Lower lobe of right lung (tissue), 2 donors: Measurements from ENCODE around the gene TAGLN2. TPM values are rescaled to one million over a fixed set of nuclear protein-coding genes. Genes with fewer than 3 reads are reported as not detected.

Source experiments
- ATAC-seq, 2 donors: fragments of 200-7000 bp; cut with Tn5 transposase; one replicate each; pipeline ENCODE4 v1.9.1; 2020 to 2022; ENCODE audit warnings: mild to moderate bottlenecking in 2 of 2, moderate library complexity in 2 of 2
- DNase-seq: peaks from one replicate; pipeline ENCODE4 v3.0.0-alpha.2; 2020
- H3K27ac ChIP-seq: fragments of 200-600 bp; one replicate; pipeline ENCODE4 v1.8.0; 2022
- H3K27me3 ChIP-seq: fragments of 200-600 bp; one replicate; pipeline ENCODE4 v1.8.0; 2022; ENCODE audit warnings: low read depth
- H3K36me3 ChIP-seq: fragments of 200-600 bp; one replicate; pipeline ENCODE4 v1.8.0; 2022; ENCODE audit warnings: mild to moderate bottlenecking
- H3K4me1 ChIP-seq: fragments of 200-600 bp; one replicate; pipeline ENCODE4 v1.8.0; 2022
- H3K4me3 ChIP-seq: fragments of 200-600 bp; one replicate; pipeline ENCODE4 v1.8.0; 2022; ENCODE audit warnings: mild to moderate bottlenecking
- H3K9me3 ChIP-seq: fragments of 200-600 bp; one replicate; pipeline ENCODE4 v1.8.0; 2022
- intact Hi-C: fragments of 100-400 bp; cut with DNase I; formaldehyde crosslinking; loops from one replicate; pipeline ENCODE4 v1.11.0; 2022
- total RNA-seq: library from RNA; stranded (reverse); fragmentation: NEBNext Ultra II Directional; extraction: Animal tissue kit (Norgen Biotek cat#: 25700); gene quantifications from one replicate; pipeline ENCODE4 v1.2.1, GENCODE V29; 2021
- TF ChIP-seq, protein P1 (sequence below): fragments of 200-600 bp; IDR thresholded peaks from one replicate; pipeline ENCODE4 v1.8.0; 2022; ENCODE audit warnings: antibody characterized with exemption, mild to moderate bottlenecking
- donor health status: DM: no; HTN: yes; CAD: no; lungs with severe emphysema.

The TAGLN2 gene
- total RNA-seq, 1 donor from 2014 or later = 451 TPM

DNA sequence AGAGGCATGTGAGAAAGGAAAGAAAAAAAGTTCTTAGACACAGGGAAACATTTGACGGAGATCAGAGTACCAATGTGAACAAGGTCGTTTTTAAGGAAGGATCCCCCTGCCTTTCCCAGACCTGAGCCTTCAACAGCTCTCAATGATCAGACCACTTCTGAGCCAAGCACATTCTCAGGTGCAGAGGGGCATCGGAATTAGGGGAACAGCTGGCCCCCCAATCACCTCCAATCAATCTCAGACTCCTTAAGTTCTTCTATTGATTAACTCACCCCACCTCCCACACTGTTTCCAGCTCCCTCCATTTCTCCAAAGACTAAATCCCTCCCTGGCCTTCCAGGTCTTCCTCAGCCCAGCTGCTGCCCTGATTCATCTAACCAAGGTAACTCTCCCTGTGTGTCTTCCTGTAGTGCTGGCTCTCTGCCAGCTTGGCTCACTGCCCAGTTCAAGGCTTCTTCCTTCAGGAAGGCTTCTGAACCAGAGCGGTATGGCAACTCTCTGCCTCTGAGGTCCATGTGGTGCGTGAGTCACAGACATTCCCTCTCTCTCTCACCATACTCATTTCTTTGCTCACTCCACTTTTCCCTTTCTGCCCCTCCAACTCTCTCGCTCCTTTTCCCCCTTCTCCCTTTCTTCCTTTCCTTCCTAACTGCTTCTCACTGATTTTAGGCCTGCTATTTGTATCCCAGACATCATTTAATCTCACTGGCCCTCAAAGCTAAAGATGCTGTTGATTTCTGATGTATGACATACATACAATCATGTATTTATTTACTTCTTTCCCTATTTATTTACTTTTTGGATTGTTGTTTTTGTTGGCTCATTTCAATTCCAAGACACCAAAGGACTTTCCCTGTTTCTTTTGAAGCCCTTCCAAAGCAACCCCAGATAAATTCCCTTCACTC is 43.4 kb downstream of the TAGLN2 start:
- peak; percentile 49 to 62 for ATAC-seq
- TF ChIP-seq, protein P1, sequence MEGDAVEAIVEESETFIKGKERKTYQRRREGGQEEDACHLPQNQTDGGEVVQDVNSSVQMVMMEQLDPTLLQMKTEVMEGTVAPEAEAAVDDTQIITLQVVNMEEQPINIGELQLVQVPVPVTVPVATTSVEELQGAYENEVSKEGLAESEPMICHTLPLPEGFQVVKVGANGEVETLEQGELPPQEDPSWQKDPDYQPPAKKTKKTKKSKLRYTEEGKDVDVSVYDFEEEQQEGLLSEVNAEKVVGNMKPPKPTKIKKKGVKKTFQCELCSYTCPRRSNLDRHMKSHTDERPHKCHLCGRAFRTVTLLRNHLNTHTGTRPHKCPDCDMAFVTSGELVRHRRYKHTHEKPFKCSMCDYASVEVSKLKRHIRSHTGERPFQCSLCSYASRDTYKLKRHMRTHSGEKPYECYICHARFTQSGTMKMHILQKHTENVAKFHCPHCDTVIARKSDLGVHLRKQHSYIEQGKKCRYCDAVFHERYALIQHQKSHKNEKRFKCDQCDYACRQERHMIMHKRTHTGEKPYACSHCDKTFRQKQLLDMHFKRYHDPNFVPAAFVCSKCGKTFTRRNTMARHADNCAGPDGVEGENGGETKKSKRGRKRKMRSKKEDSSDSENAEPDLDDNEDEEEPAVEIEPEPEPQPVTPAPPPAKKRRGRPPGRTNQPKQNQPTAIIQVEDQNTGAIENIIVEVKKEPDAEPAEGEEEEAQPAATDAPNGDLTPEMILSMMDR = no peak

DNA sequence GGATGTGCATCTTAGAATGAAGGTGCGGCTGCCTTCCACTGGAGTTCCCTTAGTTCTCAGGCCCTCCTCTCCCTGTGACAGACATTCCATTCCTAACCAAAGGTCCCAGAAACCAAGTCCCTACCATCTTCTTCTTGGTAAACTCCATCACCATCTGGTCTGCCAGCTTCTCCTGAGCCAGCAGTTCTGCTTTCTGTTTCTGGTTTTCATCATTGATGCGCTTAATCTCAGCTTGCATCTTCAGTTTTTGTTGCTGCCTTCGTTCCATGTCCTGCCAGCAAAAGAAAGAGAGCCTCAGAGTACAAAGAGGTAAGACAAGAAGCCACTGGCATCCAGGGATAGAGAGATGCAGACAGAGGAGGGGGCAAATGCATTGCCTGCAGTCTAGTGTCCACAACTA is 44.9 kb downstream of the TAGLN2 start:
- intact Hi-C loops = no loop called here

More for the DNA sequence above, 43.4 kb downstream of the TAGLN2 start:
- intact Hi-C loops = no loop called here
- no peaks in the 10 kb centered on the region for H3K36me3 ChIP-seq
- H3K27ac ChIP-seq = no peak overlapping the region
- DNase-seq = peak; percentile 78
- no peaks in the 10 kb centered on the region for H3K9me3 ChIP-seq
- no peak overlapping the region for H3K4me3 ChIP-seq
- no peaks in the 10 kb centered on the region for H3K27me3 ChIP-seq
- peaks cover 11% of the 10 kb centered on the region for H3K4me1 ChIP-seq

GRCh38 chr1:159879977-159880376 is 45.3 kb downstream of the TAGLN2 start:
- Histone ChIP-seq H3K36me3 (no peaks in the 10 kb centered on the region), H3K4me3 (no peak overlapping the region), H3K27me3 (no peaks in the 10 kb centered on the region), H3K27ac (no peak overlapping the region), H3K4me1 (peaks cover 11% of the 10 kb centered on the region), H3K9me3 (no peaks in the 10 kb centered on the region)
- peak; percentile 51 to 54 for ATAC-seq
- DNase-seq = no peak
- TF ChIP-seq, protein P1 = no peak
- intact Hi-C loops = no loop called here

More for the DNA sequence above, 44.9 kb downstream of the TAGLN2 start:
- Histone ChIP-seq H3K4me1 (peaks cover 11% of the 10 kb centered on the region), H3K4me3 (no peak overlapping the region), H3K27me3 (no peaks in the 10 kb centered on the region), H3K9me3 (no peaks in the 10 kb centered on the region), H3K27ac (no peak overlapping the region), H3K36me3 (no peaks in the 10 kb centered on the region)
- TF ChIP-seq, protein P1 = no peak
- DNase-seq (no peak), ATAC-seq (peak in 1 of 2 donors; percentile 12)

DNA sequence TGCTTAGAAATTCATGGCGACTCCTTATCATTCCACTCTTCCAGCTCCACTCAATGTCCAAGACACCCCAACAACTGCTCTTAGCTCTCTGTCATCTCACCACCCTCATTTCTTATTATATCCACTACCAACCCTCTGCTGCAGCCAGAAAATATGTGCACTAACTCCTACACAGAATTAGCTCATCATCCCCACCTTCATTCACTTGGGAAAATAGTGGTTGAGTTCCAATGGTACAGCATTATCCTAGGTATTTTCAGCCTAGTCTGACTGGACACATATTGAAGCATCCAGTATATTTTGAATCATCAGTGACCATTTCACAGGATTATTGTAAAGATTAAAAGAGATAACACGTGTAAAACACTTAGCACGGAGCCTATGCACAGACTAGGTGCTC is 46.2 kb downstream of the TAGLN2 start:
- H3K4me1 ChIP-seq = peaks cover 11% of the 10 kb centered on the region
- H3K9me3 ChIP-seq = no peaks in the 10 kb centered on the region
- H3K27me3 ChIP-seq = no peaks in the 10 kb centered on the region
- ATAC-seq (no peak), DNase-seq (no peak)
- TF ChIP-seq, protein P1 = no peak
- H3K36me3 ChIP-seq = no peaks in the 10 kb centered on the region
- intact Hi-C loops = no loop called here
- H3K4me3 ChIP-seq = no peak overlapping the region
- H3K27ac ChIP-seq = no peak overlapping the region

- ATAC-seq (no peak), DNase-seq (no peak)
- Histone ChIP-seq H3K4me1 (peaks cover 11% of the 10 kb centered on the region), H3K9me3 (no peaks in the 10 kb centered on the region), H3K4me3 (no peak overlapping the region), H3K27ac (no peak overlapping the region), H3K36me3 (no peaks in the 10 kb centered on the region), H3K27me3 (no peaks in the 10 kb centered on the region)
- intact Hi-C loops = no loop called here
- TF ChIP-seq, protein P1 = no peak
Measured at GRCh38 chr1:159877695-159878444, 47.4 kb downstream of the TAGLN2 start.
